GM21515 (cell line): ENCODE measurements around the gene B3GALT5.

Experiments used
- ATAC-seq: cut with Tn5 transposase; IDR thresholded peaks from one replicate; pipeline ENCODE4 v1.9.1; 2021; ENCODE audit not compliant: unreplicated experiment

B3GALT5 gene

GRCh38 chr21:39602793-39603192, 9.9 kb upstream of the B3GALT5 start:
- ATAC-seq: no peak

- no peak for ATAC-seq
These were observed 7.8 kb upstream of the B3GALT5 start for GRCh38 chr21:39604951-39605350.

GRCh38 chr21:39610703-39611102, 2.0 kb upstream of the B3GALT5 start:
- no peak for ATAC-seq

- ATAC-seq: no peak
These were observed 1.1 kb upstream of the B3GALT5 start for GRCh38 chr21:39611551-39612190.

GRCh38 chr21:39613041-39613934, 548 bp downstream of the B3GALT5 start:
- no peak for ATAC-seq

GRCh38 chr21:39616211-39616772, 3.6 kb downstream of the B3GALT5 start:
- no peak for ATAC-seq

- ATAC-seq: no peak
These were observed 8.1 kb downstream of the B3GALT5 start for GRCh38 chr21:39620856-39621255.

- ATAC-seq: no peak
These were observed 12.6 kb downstream of the B3GALT5 start for GRCh38 chr21:39625211-39625895.

- ATAC-seq: no peak
These were observed 15.6 kb downstream of the B3GALT5 start for GRCh38 chr21:39628385-39628784.

GRCh38 chr21:39630191-39630591, 17.5 kb downstream of the B3GALT5 start:
- no peak for ATAC-seq

- no peak for ATAC-seq
These were observed 18.1 kb downstream of the B3GALT5 start for GRCh38 chr21:39630827-39631226.

GRCh38 chr21:39631842-39632562, 19.3 kb downstream of the B3GALT5 start:
- no peak for ATAC-seq

GRCh38 chr21:39632796-39633442, 20.2 kb downstream of the B3GALT5 start:
- no peak for ATAC-seq

GRCh38 chr21:39633770-39634181, 21.0 kb downstream of the B3GALT5 start:
- ATAC-seq: no peak

- ATAC-seq: no peak
These were observed 21.8 kb downstream of the B3GALT5 start for GRCh38 chr21:39634507-39634906.

GRCh38 chr21:39637197-39637970, 24.6 kb downstream of the B3GALT5 start:
- no peak for ATAC-seq

- ATAC-seq: no peak
These were observed 25.2 kb downstream of the B3GALT5 start for GRCh38 chr21:39637971-39638240.

- ATAC-seq: no peak
These were observed 25.5 kb downstream of the B3GALT5 start for GRCh38 chr21:39638281-39638680.

- ATAC-seq: no peak
These were observed 28.0 kb downstream of the B3GALT5 start for GRCh38 chr21:39640754-39641153.
